K562 (cell line): ENCODE measurements around the gene ORMDL1. TPM values are rescaled to one million over a fixed set of nuclear protein-coding genes. Genes with fewer than 3 reads are reported as not detected.

ENCODE experiments used
- ATAC-seq: fragments of 200-7000 bp; cut with Tn5 transposase; 3 replicates; pipeline ENCODE4 v1.9.1; 2020; ENCODE audit warnings: moderate library complexity
- BruUV-seq: library from RNA; stranded (reverse); fragments of 400-500 nt; replicated peaks from 2 replicates; lab custom pipeline; 2021; lab: Mats Ljungman, UMichigan
- CTCF ChIA-PET: fragments of 300-600 bp; formaldehyde crosslinking; extraction: SDS; loops from one replicate; lab custom pipeline; 2021; ENCODE audit warnings: low intra/inter-chr PET ratio; lab: Yijun Ruan, JAX
- POLR2A ChIA-PET: fragments of 300-600, 350-650 bp; sonication (Branson Sonifier 250); formaldehyde crosslinking; extraction: SDS; loops from one replicate; lab custom pipeline; 2021; ENCODE audit warnings: antibody characterized with exemption, inconsistent platforms; lab: Yijun Ruan, JAX
- DNase-seq, 4 experiments: peaks; one replicate each; pipeline versions ENCODE4 v3.0.0 to v3.0.0-alpha.2; 2011 to 2018; ENCODE audit warnings: low spot score in 3 of 4, mixed read lengths in 3 of 4; ENCODE audit errors: extremely low read depth in 1 of 4
- FAIRE-seq: peaks from 2 replicates; lab custom pipeline; 2011; peaks lifted over from hg19 to GRCh38; lab: Jason Lieb, UNC
- H2AFZ ChIP-seq: 2 replicates; pipeline ENCODE4 v1.6.0; 2011; ENCODE audit warnings: low read depth, low read length, control low read depth, inconsistent platforms
- H3K27ac ChIP-seq: fragments of 200-600 bp; 3 replicates; pipeline ENCODE4 v1.8.0; 2011; ENCODE audit warnings: low read depth, mild to moderate bottlenecking, control low read depth, inconsistent platforms, low read length, moderate library complexity, mixed read lengths; ENCODE audit errors: extremely low read depth
- H3K27me3 ChIP-seq, 2 experiments: fragments of 300-600 bp in 1 of 2; 2 replicates in 1 of 2; 3 replicates in 1 of 2; pipeline versions ENCODE4 v1.6.0 to v1.8.0; 2011; ENCODE audit warnings: inconsistent platforms in 2 of 2, low read length in 2 of 2, mild to moderate bottlenecking in 1 of 2, mixed read lengths in 1 of 2, moderate library complexity in 1 of 2; ENCODE audit not compliant: control insufficient read depth in 2 of 2, insufficient read depth in 2 of 2
- H3K36me3 ChIP-seq: fragments of 300-600 bp; 3 replicates; pipeline ENCODE4 v1.8.0; 2011; ENCODE audit warnings: mild to moderate bottlenecking, low read length, inconsistent platforms; ENCODE audit not compliant: control insufficient read depth, insufficient read depth
- H3K4me1 ChIP-seq, 2 experiments: fragments of 200-600 bp in 1 of 2; replicated peaks in 1 of 2; 2 replicates in 1 of 2; 3 replicates in 1 of 2; pipeline versions ENCODE4 v1.5.1 to v1.8.0; 2011; ENCODE audit warnings: inconsistent platforms in 2 of 2, low read length in 2 of 2, mild to moderate bottlenecking in 1 of 2, mixed read lengths in 1 of 2, moderate library complexity in 1 of 2; ENCODE audit not compliant: control insufficient read depth in 2 of 2, insufficient read depth in 2 of 2
- H3K4me2 ChIP-seq: 2 replicates; pipeline ENCODE4 v1.6.1; 2011; ENCODE audit warnings: low read length, control low read depth, inconsistent platforms, mixed read lengths; ENCODE audit not compliant: insufficient read depth
- H3K4me3 ChIP-seq: fragments of 200-600 bp; sonication (generic), shearing (Covaris generic); 2 replicates; pipeline ENCODE4 v1.5.1; 2016; ENCODE audit warnings: control low read depth, inconsistent platforms
- H3K79me2 ChIP-seq: fragments of 200-600 bp; 3 replicates; pipeline ENCODE4 v1.8.0; 2011; ENCODE audit warnings: low read length, inconsistent platforms; ENCODE audit not compliant: control insufficient read depth, insufficient read depth
- H3K9ac ChIP-seq, 2 experiments: 2 replicates each; pipeline versions ENCODE4 v1.6.0 to v1.6.1; 2011; ENCODE audit warnings: low read depth in 2 of 2, low read length in 2 of 2, control low read depth in 1 of 2, inconsistent platforms in 1 of 2, mild to moderate bottlenecking in 1 of 2, mixed read lengths in 1 of 2; ENCODE audit not compliant: insufficient read depth in 1 of 2
- H3K9me1 ChIP-seq: one replicate; pipeline ENCODE4 v1.6.0; 2011; ENCODE audit warnings: inconsistent platforms, mild to moderate bottlenecking, low read length, moderate library complexity; ENCODE audit not compliant: control insufficient read depth, insufficient read depth
- H3K9me3 ChIP-seq: replicated peaks from 2 replicates; pipeline ENCODE4 v1.5.1; 2011; ENCODE audit warnings: low read depth, low read length, inconsistent platforms; ENCODE audit not compliant: control insufficient read depth, insufficient read depth
- H4K20me1 ChIP-seq: replicated peaks from 2 replicates; pipeline ENCODE4 v1.6.1; 2011; ENCODE audit warnings: low read length, inconsistent platforms, mixed read lengths; ENCODE audit not compliant: control insufficient read depth, insufficient read depth
- AFF4 ChIP-seq: sonication (generic); formaldehyde crosslinking; IDR thresholded peaks from 2 replicates; pipeline ENCODE4 v1.8.0; 2023; ENCODE audit warnings: mild to moderate bottlenecking, missing genetic modification reagents
- BRCA1 ChIP-seq, 2 experiments: fragments of 450-650 bp in 1 of 2; sonication (generic) in 1 of 2; formaldehyde crosslinking in 1 of 2; IDR thresholded peaks; 2 replicates each; pipeline versions ENCODE4 v1.5.0 to v1.6.1; 2017 to 2020; ENCODE audit warnings: mild to moderate bottlenecking in 1 of 2, missing genetic modification reagents in 1 of 2
- BRF2 ChIP-seq: IDR thresholded peaks from 3 replicates; pipeline ENCODE4 v1.6.1; 2011; ENCODE audit warnings: borderline replicate concordance, mild to moderate bottlenecking; ENCODE audit not compliant: insufficient read length, insufficient read depth
- HNRNPUL1 ChIP-seq: fragments of 200-400 bp; formaldehyde crosslinking; IDR thresholded peaks from 2 replicates; pipeline ENCODE4 v1.6.1; 2017; ENCODE audit warnings: low read length
- MEIS2 ChIP-seq: fragments of 450-650 bp; IDR thresholded peaks from 2 replicates; pipeline ENCODE4 v1.6.1; 2014; ENCODE audit warnings: mild to moderate bottlenecking; ENCODE audit not compliant: partially characterized antibody
- NFRKB ChIP-seq: fragments of 450-650 bp; IDR thresholded peaks from 2 replicates; pipeline ENCODE4 v1.6.1; 2016; ENCODE audit warnings: low read depth
- PURB ChIP-seq: sonication (generic); formaldehyde crosslinking; IDR thresholded peaks from 2 replicates; pipeline ENCODE4 v1.9.0; 2021; ENCODE audit warnings: low read depth, mild to moderate bottlenecking, missing genetic modification reagents
- SMARCC2 ChIP-seq: fragments of 450-650 bp; IDR thresholded peaks from 2 replicates; pipeline ENCODE4 v1.6.1; 2017; ENCODE audit warnings: antibody characterized with exemption, moderate library complexity, mild to moderate bottlenecking, low read depth
- SMC3 ChIP-seq: conservative IDR thresholded peaks from 2 replicates; pipeline ENCODE4 v1.6.1; 2011; ENCODE audit warnings: low read depth, low read length, improper control_type of control experiment; ENCODE audit not compliant: insufficient read depth
- TARDBP ChIP-seq: fragments of 450-650 bp; IDR thresholded peaks from 2 replicates; pipeline ENCODE4 v1.6.1; 2016
- WGBS: fragments of 100-300 bp; shearing (Covaris generic); methylation state at CpG from one replicate; pipeline ENCODE4 v1.1.6; 2016; ENCODE audit warnings: low coverage, mixed read lengths; ENCODE audit not compliant: insufficient coverage; ENCODE audit errors: missing lambda C conversion rate; 5-methylcytosine and 5-hydroxymethylcytosine counted together
- in situ Hi-C: fragments of 300-500 bp; cut with MboI; formaldehyde crosslinking; loops from 4 replicates; pipeline ENCODE4 v1.15.0; 2018; ENCODE audit warnings: inconsistent platforms, mixed read lengths
- intact Hi-C: fragments of 100-400 bp; cut with micrococcal nuclease; formaldehyde crosslinking; loops from 2 replicates; pipeline ENCODE4 v1.14.2; 2022
- polyA plus RNA-seq, 8 experiments: library from polyadenylated mRNA; depleted of rRNA in 4 of 8; stranded (reverse) in 5 of 8; unstranded in 3 of 8; fragments of >200 nt; fragmentation: Nextera tagmentation in 2 of 8; fragmentation: Illumina TruSeq in 1 of 8; extraction: Ambion mirVana in 2 of 8; extraction: Trizol in 1 of 8; gene quantifications; 2 replicates each; pipeline versions ENCODE4 v1.2.1 to v1.2.3, GENCODE V29; 2011 to 2014; ENCODE audit warnings: inconsistent platforms in 1 of 8, missing spikeins in 1 of 8
- total RNA-seq, 7 experiments: library from RNA; depleted of rRNA in 6 of 7; stranded (reverse); fragments of >200 nt in 6 of 7; fragmentation: Illumina TruSeq in 2 of 7; extraction: Trizol in 2 of 7; gene quantifications; 2 replicates each; pipeline versions ENCODE4 v1.2.1 to v1.2.3, GENCODE V29; 2011 to 2021; ENCODE audit warnings: low replicate concordance in 1 of 7

Gene ORMDL1
- total and polyA plus RNA-seq, 9 of the 15 experiments (the other 6 are each of a cell fraction or from before 2014, with no cell fraction given), result 35.1 to 74.2 (median 50.0) TPM

- Histone ChIP-seq H3K79me2 (no peaks in the 10 kb centered on the region; the same call in 2 of the 3 replicates), H3K4me2 (no peak overlapping the region), H2AFZ (no peak overlapping the region), H3K9me1 (no peaks in the 10 kb centered on the region), H3K9me3 (no peaks in the 10 kb centered on the region; the same call in 1 of the 2 replicates), H4K20me1 (no peaks in the 10 kb centered on the region), H3K27ac (no peak overlapping the region), H3K4me3 (no peak overlapping the region), H3K27me3 (no peaks in the 10 kb centered on the region), H3K9ac (no peak overlapping the region), H3K4me1 (no peaks in the 10 kb centered on the region), H3K36me3 (0 out of 3 replicates have a peak, but pooled peaks cover 8% of the 10 kb centered on the region)
- WGBS, result 46% methylated on average over 4 of the region's 4 CpGs
- intact Hi-C loops, result no loop called here
- DNase-seq (no peak), ATAC-seq (no peak), FAIRE-seq (no peak)
- BruUV-seq, result no TSS peak
- CTCF ChIA-PET, result no interaction called here
- peak; percentile 16 for TF ChIP-seq MEIS2
- TF ChIP-seq BRF2, result no peak
- TF ChIP-seq TARDBP, result no peak
- POLR2A ChIA-PET, result no interaction called here
- in situ Hi-C loops, result no loop called here
These were observed 45.1 kb upstream of the ORMDL1 start for GRCh38 chr2:189829102-189829833.

GRCh38 chr2:189826039-189826438, 41.9 kb upstream of the ORMDL1 start:
- 96% methylated on average over 4 of the region's 5 CpGs for WGBS
- ATAC-seq (no peak), FAIRE-seq (no peak), DNase-seq (no peak)
- Histone ChIP-seq H3K9me3 (no peaks in the 10 kb centered on the region; the same call in 1 of the 2 replicates), H2AFZ (no peak overlapping the region), H3K4me3 (no peak overlapping the region), H3K9ac (no peak overlapping the region), H3K36me3 (0 out of 3 replicates have a peak, but pooled peaks cover 5% of the 10 kb centered on the region), H3K27me3 (no peaks in the 10 kb centered on the region), H4K20me1 (no peaks in the 10 kb centered on the region), H3K27ac (no peak overlapping the region), H3K4me1 (no peaks in the 10 kb centered on the region), H3K4me2 (no peak overlapping the region), H3K9me1 (no peaks in the 10 kb centered on the region), H3K79me2 (no peaks in the 10 kb centered on the region; the same call in 2 of the 3 replicates)
- intact Hi-C loops, result no loop called here
- POLR2A ChIA-PET, result no interaction called here
- in situ Hi-C loops, result no loop called here
- no TSS peak for BruUV-seq
- CTCF ChIA-PET, result no interaction called here
- no peak for TF ChIP-seq HNRNPUL1
- no peak for TF ChIP-seq SMC3
- no peak for TF ChIP-seq AFF4 (CRISPR knock-in tag)
- TF ChIP-seq TARDBP, result no peak
- no peak for TF ChIP-seq SMARCC2
- no peak for TF ChIP-seq NFRKB
- no peak for TF ChIP-seq BRCA1 (IDR thresholded peaks at IDR 0.05)
- no peak for TF ChIP-seq BRCA1 (CRISPR knock-in tag; IDR thresholded peaks at IDR 0.05)
- TF ChIP-seq PURB (CRISPR knock-in tag), result no peak
